Measurements from ENCODE around the gene CARHSP1. TPM values are rescaled to one million over a fixed set of nuclear protein-coding genes. Genes with fewer than 3 reads are reported as not detected.

CARHSP1 gene
- total and polyA plus RNA-seq, 8 donors, result 19.8 to 78.7 (median 32.3) TPM

DNA sequence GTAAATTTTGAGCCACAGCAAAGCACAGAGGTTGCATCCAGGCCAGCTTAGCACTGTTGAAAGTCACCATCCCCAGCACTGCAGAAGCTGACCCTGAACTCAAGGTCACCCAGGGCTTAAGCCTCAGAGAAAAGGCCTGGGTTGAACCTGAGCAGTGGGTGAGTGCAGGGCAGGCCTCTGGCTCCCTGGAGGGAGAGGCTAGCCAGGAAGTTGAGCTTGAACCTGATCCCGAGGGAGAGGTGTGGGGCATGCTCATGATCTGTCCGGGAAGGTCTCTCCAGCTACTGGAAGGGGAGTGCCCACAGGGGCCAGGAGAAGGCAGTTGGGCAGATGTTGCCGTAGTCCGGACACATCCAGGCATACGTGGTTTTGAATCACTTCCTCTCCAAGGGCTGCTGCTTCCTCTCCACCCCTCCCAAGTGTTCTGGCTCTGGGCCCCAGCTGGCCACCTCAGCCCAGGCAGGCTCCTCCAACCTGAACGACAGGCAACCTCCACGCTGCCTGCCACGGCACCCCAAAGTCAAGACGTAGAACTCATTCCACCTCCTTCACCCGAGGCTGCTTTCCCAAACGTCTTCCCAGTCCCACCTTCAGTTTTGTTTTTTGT lies 18.4 kb downstream of the CARHSP1 start:
- H3K4me3 ChIP-seq, result no peak overlapping the region
- H3K27me3 ChIP-seq, result no peaks in the 10 kb centered on the region
- peak overlapping the region in 2 of 4 donors; percentile 27 to 31 for H3K27ac ChIP-seq
- peaks cover 0 to 26% (median 9%) of the 10 kb centered on the region in 3 donors for H3K36me3 ChIP-seq
- no peaks in the 10 kb centered on the region for H3K4me1 ChIP-seq
- TF ChIP-seq, protein P1, sequence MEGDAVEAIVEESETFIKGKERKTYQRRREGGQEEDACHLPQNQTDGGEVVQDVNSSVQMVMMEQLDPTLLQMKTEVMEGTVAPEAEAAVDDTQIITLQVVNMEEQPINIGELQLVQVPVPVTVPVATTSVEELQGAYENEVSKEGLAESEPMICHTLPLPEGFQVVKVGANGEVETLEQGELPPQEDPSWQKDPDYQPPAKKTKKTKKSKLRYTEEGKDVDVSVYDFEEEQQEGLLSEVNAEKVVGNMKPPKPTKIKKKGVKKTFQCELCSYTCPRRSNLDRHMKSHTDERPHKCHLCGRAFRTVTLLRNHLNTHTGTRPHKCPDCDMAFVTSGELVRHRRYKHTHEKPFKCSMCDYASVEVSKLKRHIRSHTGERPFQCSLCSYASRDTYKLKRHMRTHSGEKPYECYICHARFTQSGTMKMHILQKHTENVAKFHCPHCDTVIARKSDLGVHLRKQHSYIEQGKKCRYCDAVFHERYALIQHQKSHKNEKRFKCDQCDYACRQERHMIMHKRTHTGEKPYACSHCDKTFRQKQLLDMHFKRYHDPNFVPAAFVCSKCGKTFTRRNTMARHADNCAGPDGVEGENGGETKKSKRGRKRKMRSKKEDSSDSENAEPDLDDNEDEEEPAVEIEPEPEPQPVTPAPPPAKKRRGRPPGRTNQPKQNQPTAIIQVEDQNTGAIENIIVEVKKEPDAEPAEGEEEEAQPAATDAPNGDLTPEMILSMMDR (IDR thresholded peaks at IDR 0.05), result no peak
- no peaks in the 10 kb centered on the region for H3K9me3 ChIP-seq
- peak; percentile 15 to 53 (median 46) for ATAC-seq
- no peak for FAIRE-seq
- intact Hi-C loops (cut with DNase I), result no loop called here
- 61 to 73% methylated on average over 11 of the region's 11 CpGs for WGBS, 2 donors
- peak in 2 of 6 donors; percentile 56 to 69 for DNase-seq

DNA sequence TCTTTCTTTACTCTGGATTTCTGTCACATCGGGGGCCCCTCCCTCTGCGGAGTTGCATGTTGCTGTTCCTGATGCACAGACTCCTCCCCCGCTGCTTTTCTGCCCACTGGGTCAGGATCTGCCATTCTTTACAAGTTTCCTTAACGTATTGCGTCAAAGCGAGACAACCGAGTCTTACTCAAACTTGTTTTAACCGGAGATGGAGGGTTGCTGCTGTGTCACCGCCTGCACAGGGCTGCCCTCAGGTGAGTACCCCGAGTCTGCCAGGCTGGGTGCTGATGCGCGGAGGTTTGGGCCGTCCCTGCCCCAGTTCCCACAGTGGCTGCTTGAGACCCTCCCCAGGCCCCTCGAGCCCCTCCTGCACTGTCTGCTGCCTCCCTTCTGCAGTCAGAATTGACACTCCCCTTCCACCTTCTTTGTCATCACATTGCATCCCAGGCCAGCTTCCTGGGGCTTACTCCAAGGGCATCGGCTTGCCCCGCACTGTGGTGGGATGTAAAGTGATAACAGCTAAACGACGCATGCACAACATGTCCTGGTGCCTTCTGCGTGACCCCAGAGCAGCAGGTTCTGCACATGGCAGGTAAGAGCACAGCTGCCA lies 19.3 kb downstream of the CARHSP1 start:
- Histone ChIP-seq H3K27ac (no peak overlapping the region), H3K4me3 (no peak overlapping the region), H3K36me3 (peaks cover 0 to 22% (median 9%) of the 10 kb centered on the region in 3 donors), H3K27me3 (no peaks in the 10 kb centered on the region), H3K9me3 (no peaks in the 10 kb centered on the region), H3K4me1 (no peaks in the 10 kb centered on the region)
- ATAC-seq, result no peak
- FAIRE-seq, result no peak
- intact Hi-C loops (cut with DNase I), result no loop called here
- 82 to 87% methylated on average over 19 of the region's 19 CpGs for WGBS, 2 donors
- TF ChIP-seq, protein P1 (IDR thresholded peaks at IDR 0.05), result no peak
- peak in 1 of 6 donors; percentile 53 for DNase-seq

DNA sequence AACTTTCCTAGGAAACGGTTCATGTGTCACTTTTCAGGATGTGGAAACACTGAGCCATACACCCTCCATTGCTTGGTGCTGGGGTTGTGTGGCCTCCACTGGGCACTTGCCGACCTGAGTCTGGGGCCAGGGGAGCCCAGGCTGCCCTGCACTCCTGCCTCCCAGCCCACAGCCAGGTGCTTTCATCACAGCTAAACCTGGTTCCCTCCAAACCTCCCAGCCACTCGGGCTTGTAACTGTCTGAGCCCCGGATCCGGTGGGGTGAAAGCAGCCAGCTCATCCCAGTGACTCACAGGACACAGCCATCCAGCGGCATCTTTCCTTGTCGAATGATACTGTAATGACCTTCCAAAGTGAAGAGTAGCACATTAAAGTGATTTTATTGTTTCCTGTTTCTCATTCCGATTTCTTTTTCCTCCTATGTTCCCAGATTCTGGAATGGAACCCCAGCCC lies 19.8 kb downstream of the CARHSP1 start:
- TF ChIP-seq, protein P1 (IDR thresholded peaks at IDR 0.05), result no peak
- Histone ChIP-seq H3K9me3 (no peaks in the 10 kb centered on the region), H3K27ac (no peak overlapping the region), H3K36me3 (peaks cover 0 to 22% (median 9%) of the 10 kb centered on the region in 3 donors), H3K4me1 (no peaks in the 10 kb centered on the region), H3K4me3 (no peak overlapping the region), H3K27me3 (no peaks in the 10 kb centered on the region)
- intact Hi-C loops (cut with DNase I), result no loop called here
- DNase-seq (peak in 1 of 6 donors; percentile 38), FAIRE-seq (no peak), ATAC-seq (peak in 1 of 4 donors; percentile 2)
- 84 to 87% methylated on average over 8 of the region's 8 CpGs for WGBS, 2 donors

DNA sequence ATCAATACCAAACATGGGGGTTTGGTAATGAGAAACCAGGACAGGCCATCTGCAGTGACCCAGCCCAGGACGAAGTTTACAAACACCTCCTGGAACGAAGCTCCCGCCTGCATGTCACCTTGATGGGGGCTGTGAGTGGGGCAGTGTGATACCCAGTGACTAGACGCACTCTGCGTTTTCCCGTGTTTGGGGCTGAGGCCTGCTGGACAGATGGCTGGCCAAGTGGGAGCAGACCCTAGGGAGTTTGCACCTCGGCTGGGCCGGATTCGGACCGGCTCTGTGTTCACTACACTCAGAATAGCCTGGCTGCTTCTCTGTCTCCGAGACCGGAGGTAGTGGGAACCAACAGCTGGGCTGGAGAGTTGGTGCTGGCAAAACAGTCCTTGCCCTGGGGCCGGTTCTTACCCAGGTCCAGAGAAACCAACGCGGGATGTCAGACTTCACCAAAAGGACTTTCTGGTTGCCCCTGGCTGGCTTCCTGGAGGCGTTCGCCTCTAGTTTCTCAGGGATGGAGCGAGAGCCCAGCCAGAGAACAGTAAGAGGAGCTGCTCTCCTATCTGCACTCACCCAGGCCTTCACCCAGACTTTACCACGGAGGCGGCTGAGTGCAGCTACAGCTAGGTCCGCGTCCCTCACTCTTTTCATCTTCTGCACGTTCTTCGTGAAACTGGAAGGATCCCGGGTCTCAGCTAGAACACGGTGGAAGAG lies 20.4 kb downstream of the CARHSP1 start:
- intact Hi-C loops (cut with DNase I), result no loop called here
- Histone ChIP-seq H3K27me3 (no peaks in the 10 kb centered on the region), H3K27ac (no peak overlapping the region), H3K9me3 (no peaks in the 10 kb centered on the region), H3K4me1 (no peaks in the 10 kb centered on the region), H3K36me3 (peaks cover 0 to 22% (median 9%) of the 10 kb centered on the region in 3 donors), H3K4me3 (no peak overlapping the region)
- FAIRE-seq (no peak), DNase-seq (peak in 1 of 6 donors; percentile 50), ATAC-seq (no peak)
- TF ChIP-seq, protein P1 (IDR thresholded peaks at IDR 0.05), result no peak
- 83 to 89% methylated on average over 26 of the region's 26 CpGs for WGBS, 2 donors

All from pancreas (tissue), 10 donors.